ENCODE results near the gene CAND1. TPM values are rescaled to one million over a fixed set of nuclear protein-coding genes. Genes with fewer than 3 reads are reported as not detected.

Gene CAND1
- total and polyA plus RNA-seq, 9 of the 15 experiments (the other 6 are each of a cell fraction or from before 2014, with no cell fraction given), result 24.0 to 167 (median 77.5) TPM

- Histone ChIP-seq H2AFZ (ENCODE audit: low read depth, low read length) (no peak overlapping the region), H3K4me3 (no peak overlapping the region), H3K79me2 (ENCODE audit: control insufficient read depth, insufficient read depth, low read length) (peaks cover 91% of the 10 kb centered on the region), H3K9me3 (replicated peaks; ENCODE audit: control insufficient read depth, insufficient read depth, low read depth, low read length) (no peaks in the 10 kb centered on the region), H3K9me1 (ENCODE audit: control insufficient read depth, insufficient read depth, low read length) (no peaks in the 10 kb centered on the region), H3K36me3 (ENCODE audit: control insufficient read depth, insufficient read depth, low read length) (peaks cover 58% of the 10 kb centered on the region), H3K27ac (ENCODE audit: extremely low read depth, low read depth, low read length) (no peak overlapping the region), H3K9ac (ENCODE audit: insufficient read depth in 1 of 2, low read depth in 2 of 2, low read length in 2 of 2) (no peak overlapping the region), H3K4me1 (replicated peaks in 1 of 2; ENCODE audit: control insufficient read depth in 2 of 2, insufficient read depth in 2 of 2, low read length in 2 of 2) (peaks cover 0 to 9% of the 10 kb centered on the region in 2 experiments; a peak in 2 of 5 replicates), H4K20me1 (replicated peaks; ENCODE audit: control insufficient read depth, insufficient read depth, low read length) (peaks cover 10% of the 10 kb centered on the region; the same call in 1 of the 2 replicates), H3K4me2 (ENCODE audit: insufficient read depth, low read length) (no peak overlapping the region), H3K27me3 (ENCODE audit: control insufficient read depth in 2 of 2, insufficient read depth in 2 of 2, low read length in 2 of 2) (no peaks in the 10 kb centered on the region)
- WGBS (ENCODE audit: insufficient coverage, low coverage, missing lambda C conversion rate), result 64% methylated on average over 4 of the region's 4 CpGs
- FAIRE-seq (no peak), DNase-seq (ENCODE audit: extremely low read depth in 1 of 4, low spot score in 3 of 4) (no peak), ATAC-seq (no peak)
- no TSS peak for BruUV-seq (replicated peaks)
- intact Hi-C loops (cut with micrococcal nuclease) (no loop called here), in situ Hi-C loops (cut with MboI) (no loop called here)
- POLR2A ChIA-PET, result interaction anchor here (1.9 to 3.5 kb wide), 2 partner anchors 7 to 10 kb away, joined by 5 to 27 read pairs; partner anchors contain the start of gene CAND1
- CTCF ChIA-PET (ENCODE audit: low intra/inter-chr PET ratio), result no interaction called here
- TF ChIP-seq KLF1 (tag; IDR thresholded peaks at IDR 0.05) (no peak), ZNF133 (CRISPR knock-in tag; IDR thresholded peaks at IDR 0.05) (no peak), HMG20B (CRISPR knock-in tag; IDR thresholded peaks at IDR 0.05) (no peak), MAFF (IDR thresholded peaks at IDR 0.05; ENCODE audit: low read length) (peak; percentile 44; the same call in 1 of the 2 replicates), C11orf30 (IDR thresholded peaks at IDR 0.05; ENCODE audit: low read depth) (peak; percentile 71), CBX5 (IDR thresholded peaks at IDR 0.05; ENCODE audit: borderline replicate concordance, low read depth) (no peak), ZNF316 (IDR thresholded peaks at IDR 0.05) (peak; percentile 88), ZNF398 (CRISPR knock-in tag; IDR thresholded peaks at IDR 0.05) (no peak), MAFK (IDR thresholded peaks at IDR 0.05; ENCODE audit: low read length) (peak; percentile 34; the same call in 1 of the 2 replicates), RBBP5 (IDR thresholded peaks at IDR 0.05; ENCODE audit: borderline replicate concordance, insufficient read depth, low read length, poor library complexity, severe bottlenecking) (no peak), FIP1L1 (IDR thresholded peaks at IDR 0.05; ENCODE audit: low read depth, low read length, poor library complexity, severe bottlenecking) (no peak), YBX1 (IDR thresholded peaks at IDR 0.05) (no peak), HDAC8 (tag; IDR thresholded peaks at IDR 0.05) (no peak), MAFG (tag; conservative IDR thresholded peaks at IDR 0.05) (peak; percentile 36), MXI1 (IDR thresholded peaks at IDR 0.05; ENCODE audit: low read depth, low read length) (no peak)
These were observed 10.9 kb downstream of the CAND1 start for GRCh38 chr12:67280088-67280487.

Measured in K562 (cell line).